ENCODE measurements around the gene LNPEP.

The LNPEP gene

GRCh38 chr5:96952974-96953730, 17.3 kb downstream of the LNPEP start:
- Histone ChIP-seq H3K9me3 (ENCODE audit: low read length) (peaks cover 5% of the 10 kb centered on the region), H2AFZ (ENCODE audit: low read depth, low read length) (no peak overlapping the region), H3K4me3 (ENCODE audit: low read length) (no peak overlapping the region), H3K27me3 (ENCODE audit: insufficient read depth, low read length) (no peaks in the 10 kb centered on the region), H3K36me3 (ENCODE audit: insufficient read depth, low read length) (no peaks in the 10 kb centered on the region), H3K4me1 (ENCODE audit: insufficient read depth, low read length) (no peaks in the 10 kb centered on the region)

- Histone ChIP-seq H3K27me3 (ENCODE audit: insufficient read depth, low read length) (no peaks in the 10 kb centered on the region), H3K4me3 (ENCODE audit: low read length) (no peak overlapping the region), H3K9me3 (ENCODE audit: low read length) (no peaks in the 10 kb centered on the region), H3K36me3 (ENCODE audit: insufficient read depth, low read length) (no peaks in the 10 kb centered on the region), H2AFZ (ENCODE audit: low read depth, low read length) (no peak overlapping the region), H3K4me1 (ENCODE audit: insufficient read depth, low read length) (no peaks in the 10 kb centered on the region)
Observed at GRCh38 chr5:96957254-96958049, 21.6 kb downstream of the LNPEP start.

- H2AFZ ChIP-seq (ENCODE audit: low read depth, low read length), result no peak overlapping the region
- H3K9me3 ChIP-seq (ENCODE audit: low read length), result no peaks in the 10 kb centered on the region
- H3K27me3 ChIP-seq (ENCODE audit: insufficient read depth, low read length), result no peaks in the 10 kb centered on the region
- H3K4me3 ChIP-seq (ENCODE audit: low read length), result no peak overlapping the region
- no peaks in the 10 kb centered on the region for H3K4me1 ChIP-seq (ENCODE audit: insufficient read depth, low read length)
- no peaks in the 10 kb centered on the region for H3K36me3 ChIP-seq (ENCODE audit: insufficient read depth, low read length)
Observed at GRCh38 chr5:96958977-96959376, 23.1 kb downstream of the LNPEP start.

- H3K36me3 ChIP-seq (ENCODE audit: insufficient read depth, low read length), result no peaks in the 10 kb centered on the region
- no peaks in the 10 kb centered on the region for H3K4me1 ChIP-seq (ENCODE audit: insufficient read depth, low read length)
- H3K9me3 ChIP-seq (ENCODE audit: low read length), result no peaks in the 10 kb centered on the region
- no peaks in the 10 kb centered on the region for H3K27me3 ChIP-seq (ENCODE audit: insufficient read depth, low read length)
- H3K4me3 ChIP-seq (ENCODE audit: low read length), result no peak overlapping the region
- no peak overlapping the region for H2AFZ ChIP-seq (ENCODE audit: low read depth, low read length)
Observed at GRCh38 chr5:96961053-96961452, 25.2 kb downstream of the LNPEP start.

DNA sequence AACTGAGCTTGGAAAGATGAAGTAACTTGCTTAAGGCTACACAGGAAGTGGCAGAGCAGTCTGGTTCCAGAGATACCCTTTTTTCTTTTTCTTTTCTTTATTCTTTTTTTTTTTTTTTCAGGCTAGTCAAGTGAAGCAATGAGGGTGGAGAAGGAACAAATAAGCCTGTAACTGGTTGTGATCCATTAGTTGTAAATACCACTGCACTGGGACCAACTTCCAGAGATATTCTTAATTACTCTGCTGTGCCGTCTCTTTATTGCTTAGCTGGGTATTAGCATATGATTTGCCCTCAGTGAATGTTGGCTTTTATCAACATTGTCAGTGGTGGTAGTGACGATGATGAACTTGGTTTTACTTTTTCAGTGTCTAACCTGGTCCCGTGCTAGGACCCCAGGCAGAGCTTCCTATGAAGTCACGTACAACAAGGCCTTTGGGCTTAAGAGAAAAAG, 26.7 kb downstream of the LNPEP start:
- Histone ChIP-seq H3K9me3 (ENCODE audit: low read length) (no peaks in the 10 kb centered on the region), H3K4me1 (ENCODE audit: insufficient read depth, low read length) (no peaks in the 10 kb centered on the region), H2AFZ (ENCODE audit: low read depth, low read length) (no peak overlapping the region), H3K36me3 (ENCODE audit: insufficient read depth, low read length) (no peaks in the 10 kb centered on the region), H3K27me3 (ENCODE audit: insufficient read depth, low read length) (no peaks in the 10 kb centered on the region), H3K4me3 (ENCODE audit: low read length) (no peak overlapping the region)

DNA sequence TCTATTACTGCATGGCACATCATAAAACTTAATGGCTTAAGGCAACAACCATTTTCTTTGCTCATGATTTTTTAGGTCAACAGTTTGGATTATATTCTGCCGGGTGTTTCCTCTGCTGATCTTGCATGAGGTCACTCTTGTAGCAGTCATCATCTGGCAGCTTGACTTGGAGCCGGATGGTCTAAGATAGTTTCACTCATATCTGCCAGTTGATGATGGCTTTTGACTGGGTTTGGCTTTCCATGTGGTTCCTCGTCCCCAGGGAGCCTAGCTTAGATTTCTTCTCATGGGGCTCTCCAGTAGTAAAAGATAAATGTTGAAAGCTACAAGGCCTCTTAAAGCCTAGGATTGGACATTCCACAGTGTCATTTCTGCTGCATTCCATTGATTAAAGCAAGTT, 27.4 kb downstream of the LNPEP start:
- Histone ChIP-seq H3K27me3 (ENCODE audit: insufficient read depth, low read length) (no peaks in the 10 kb centered on the region), H3K4me1 (ENCODE audit: insufficient read depth, low read length) (peaks cover 5% of the 10 kb centered on the region), H3K4me3 (ENCODE audit: low read length) (no peak overlapping the region), H3K36me3 (ENCODE audit: insufficient read depth, low read length) (no peaks in the 10 kb centered on the region), H3K9me3 (ENCODE audit: low read length) (no peaks in the 10 kb centered on the region), H2AFZ (ENCODE audit: low read depth, low read length) (no peak overlapping the region)

GRCh38 chr5:96966801-96967200, 30.9 kb downstream of the LNPEP start:
- no peaks in the 10 kb centered on the region for H3K36me3 ChIP-seq (ENCODE audit: insufficient read depth, low read length)
- no peaks in the 10 kb centered on the region for H3K27me3 ChIP-seq (ENCODE audit: insufficient read depth, low read length)
- no peak overlapping the region for H2AFZ ChIP-seq (ENCODE audit: low read depth, low read length)
- peaks cover 11% of the 10 kb centered on the region for H3K4me1 ChIP-seq (ENCODE audit: insufficient read depth, low read length)
- no peak overlapping the region for H3K4me3 ChIP-seq (ENCODE audit: low read length)
- no peaks in the 10 kb centered on the region for H3K9me3 ChIP-seq (ENCODE audit: low read length)

GRCh38 chr5:96967400-96967799, 31.5 kb downstream of the LNPEP start:
- H3K9me3 ChIP-seq (ENCODE audit: low read length), result no peaks in the 10 kb centered on the region

GRCh38 chr5:96968074-96968473, 32.2 kb downstream of the LNPEP start:
- Histone ChIP-seq H2AFZ (ENCODE audit: low read depth, low read length) (no peak overlapping the region), H3K36me3 (ENCODE audit: insufficient read depth, low read length) (no peaks in the 10 kb centered on the region), H3K27me3 (ENCODE audit: insufficient read depth, low read length) (no peaks in the 10 kb centered on the region), H3K4me1 (ENCODE audit: insufficient read depth, low read length) (peaks cover 11% of the 10 kb centered on the region), H3K9me3 (ENCODE audit: low read length) (no peaks in the 10 kb centered on the region), H3K4me3 (ENCODE audit: low read length) (no peak overlapping the region)

More at GRCh38 chr5:96967400-96967799, 31.5 kb downstream of the LNPEP start:
- H3K4me1 ChIP-seq (ENCODE audit: insufficient read depth, low read length), result peaks cover 11% of the 10 kb centered on the region
- no peaks in the 10 kb centered on the region for H3K27me3 ChIP-seq (ENCODE audit: insufficient read depth, low read length)
- no peak overlapping the region for H2AFZ ChIP-seq (ENCODE audit: low read depth, low read length)
- H3K36me3 ChIP-seq (ENCODE audit: insufficient read depth, low read length), result no peaks in the 10 kb centered on the region
- no peak overlapping the region for H3K4me3 ChIP-seq (ENCODE audit: low read length)

DNA sequence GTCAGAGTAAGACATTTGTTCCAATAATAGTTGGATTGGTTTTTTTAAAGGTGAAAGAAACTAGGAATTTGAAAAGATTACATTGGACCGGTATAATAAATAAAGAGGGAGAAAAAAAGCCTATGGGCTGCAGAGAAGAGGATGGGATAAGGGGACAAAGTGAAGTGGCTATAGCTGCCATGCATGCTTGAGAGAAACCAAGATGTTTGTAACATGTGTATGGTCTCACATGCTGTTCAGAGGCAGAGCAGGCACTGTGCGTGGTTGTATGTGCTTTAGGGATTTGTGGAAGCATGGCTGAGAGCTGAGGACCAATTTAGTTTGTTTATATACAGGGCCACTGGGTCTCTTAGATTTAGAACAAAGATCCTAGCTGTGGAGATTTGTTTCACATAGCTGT, 32.7 kb downstream of the LNPEP start:
- Histone ChIP-seq H3K4me3 (ENCODE audit: low read length) (no peak overlapping the region), H3K9me3 (ENCODE audit: low read length) (no peaks in the 10 kb centered on the region), H3K36me3 (ENCODE audit: insufficient read depth, low read length) (no peaks in the 10 kb centered on the region), H3K27me3 (ENCODE audit: insufficient read depth, low read length) (no peaks in the 10 kb centered on the region), H3K4me1 (ENCODE audit: insufficient read depth, low read length) (peaks cover 11% of the 10 kb centered on the region), H2AFZ (ENCODE audit: low read depth, low read length) (no peak overlapping the region)

DNA sequence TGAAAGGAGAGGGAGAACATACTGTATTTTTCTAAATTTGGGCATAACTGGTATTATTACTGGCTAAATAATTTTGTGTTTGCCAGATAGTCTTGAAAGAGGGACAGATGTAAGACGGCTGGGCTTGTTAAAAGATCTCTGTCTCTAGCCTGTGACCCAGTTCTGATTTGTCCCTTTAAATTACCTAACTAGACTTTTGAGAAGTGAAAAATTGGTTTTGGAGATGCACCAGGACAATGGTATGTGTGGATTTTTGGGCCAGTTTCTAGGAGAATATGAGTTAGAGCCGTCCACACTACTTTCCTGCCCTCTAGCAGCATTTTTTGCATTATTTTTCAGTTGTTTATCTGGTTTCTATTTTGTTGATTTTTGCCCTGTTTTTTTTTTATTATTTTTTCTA, 33.5 kb downstream of the LNPEP start:
- Histone ChIP-seq H3K4me3 (ENCODE audit: low read length) (no peak overlapping the region), H2AFZ (ENCODE audit: low read depth, low read length) (no peak overlapping the region), H3K9me3 (ENCODE audit: low read length) (no peaks in the 10 kb centered on the region), H3K27me3 (ENCODE audit: insufficient read depth, low read length) (no peaks in the 10 kb centered on the region), H3K36me3 (ENCODE audit: insufficient read depth, low read length) (no peaks in the 10 kb centered on the region), H3K4me1 (ENCODE audit: insufficient read depth, low read length) (peaks cover 11% of the 10 kb centered on the region)

DNA sequence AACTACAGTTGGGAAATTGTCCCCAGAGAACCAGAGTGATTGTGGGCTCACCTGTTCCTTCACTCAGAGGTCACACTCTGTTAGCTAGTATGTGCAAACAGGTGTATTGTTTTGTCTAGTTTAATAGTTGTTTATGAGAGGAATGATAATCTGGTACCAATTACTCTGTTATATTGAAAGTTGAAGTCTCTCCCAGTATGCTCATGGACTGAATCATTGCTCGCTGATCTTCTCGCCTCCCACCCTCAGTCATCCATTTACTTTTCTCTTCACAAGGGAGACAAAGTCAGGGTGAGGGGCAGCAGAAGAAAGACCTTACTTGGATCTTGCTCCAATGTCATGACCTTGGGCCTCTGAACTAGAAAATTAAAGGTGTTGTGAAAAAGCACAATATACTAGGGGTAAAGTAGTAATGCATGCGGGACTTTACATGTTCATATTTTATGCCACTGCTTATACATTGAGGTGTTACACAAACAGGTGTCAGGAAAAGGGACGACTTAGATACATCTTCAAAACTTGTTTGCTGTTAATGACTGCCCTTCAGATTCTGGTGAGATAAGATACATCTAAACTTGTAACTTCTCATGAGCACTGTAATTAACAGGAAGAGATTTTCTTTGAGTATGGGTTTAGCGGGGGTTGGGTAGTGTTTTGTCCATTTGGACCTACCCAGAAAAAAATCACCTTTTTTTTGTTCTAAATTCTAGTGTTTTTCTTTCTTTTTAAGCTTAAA, 36.9 kb downstream of the LNPEP start:
- Histone ChIP-seq H2AFZ (ENCODE audit: low read depth, low read length) (no peak overlapping the region), H3K36me3 (ENCODE audit: insufficient read depth, low read length) (no peaks in the 10 kb centered on the region), H3K9me3 (ENCODE audit: low read length) (no peaks in the 10 kb centered on the region), H3K4me3 (ENCODE audit: low read length) (no peak overlapping the region), H3K27me3 (ENCODE audit: insufficient read depth, low read length) (no peaks in the 10 kb centered on the region), H3K4me1 (ENCODE audit: insufficient read depth, low read length) (peaks cover 16% of the 10 kb centered on the region)

Data from neuron (in vitro differentiated cells).